Measurements from ENCODE around the gene MAP3K21. TPM values are rescaled to one million over a fixed set of nuclear protein-coding genes. Genes with fewer than 3 reads are reported as not detected.

MAP3K21 gene
- total and polyA plus RNA-seq, 8 donors: 4.8 to 58.5 (median 16.1) TPM

- TF ChIP-seq EP300 (IDR thresholded peaks at IDR 0.05) (no peak), CTCF (IDR thresholded peaks at IDR 0.05) (no peak), POLR2AphosphoS5 (IDR thresholded peaks at IDR 0.05) (no peak), POLR2A (IDR thresholded peaks at IDR 0.05) (no peak)
- intact Hi-C loops (cut with DNase I; ENCODE audit: low total_unique reads): no loop called here
- no peaks in the 10 kb centered on the region for H3K27me3 ChIP-seq
- WGBS, 5 donors: 82 to 88% (median 85%) methylated on average over 7 of the region's 7 CpGs
- peaks cover 0 to 10% (median 3%) of the 10 kb centered on the region in 4 donors for H3K9me3 ChIP-seq
- no peak overlapping the region for H3K4me3 ChIP-seq
- H3K36me3 ChIP-seq: peaks cover 0 to 49% (median 32%) of the 10 kb centered on the region in 4 donors
- DNase-seq: no peak
- no peak overlapping the region for H3K27ac ChIP-seq
- H3K4me1 ChIP-seq: no peaks in the 10 kb centered on the region
Observed at GRCh38 chr1:233379869-233380438, 52.4 kb downstream of the MAP3K21 start.

GRCh38 chr1:233381806-233382205 is 54.3 kb downstream of the MAP3K21 start:
- Histone ChIP-seq H3K36me3 (peaks cover 0 to 49% (median 32%) of the 10 kb centered on the region in 4 donors), H3K4me3 (no peak overlapping the region), H3K27ac (no peak overlapping the region), H3K4me1 (no peaks in the 10 kb centered on the region), H3K9me3 (peaks cover 0 to 10% (median 3%) of the 10 kb centered on the region in 4 donors), H3K27me3 (no peaks in the 10 kb centered on the region)
- 72 to 85% (median 78%) methylated on average over 2 of the region's 2 CpGs for WGBS, 5 donors
- intact Hi-C loops (cut with DNase I; ENCODE audit: low total_unique reads): no loop called here
- no peak for DNase-seq
- TF ChIP-seq EP300 (IDR thresholded peaks at IDR 0.05) (no peak), POLR2A (IDR thresholded peaks at IDR 0.05) (no peak), POLR2AphosphoS5 (IDR thresholded peaks at IDR 0.05) (no peak), CTCF (IDR thresholded peaks at IDR 0.05) (no peak)

- Histone ChIP-seq H3K4me1 (no peaks in the 10 kb centered on the region), H3K27ac (no peak overlapping the region), H3K27me3 (no peaks in the 10 kb centered on the region), H3K36me3 (peaks cover 0 to 37% (median 27%) of the 10 kb centered on the region in 4 donors), H3K4me3 (no peak overlapping the region), H3K9me3 (peaks cover 0 to 10% (median 3%) of the 10 kb centered on the region in 4 donors)
- WGBS, 5 donors: 63 to 95% (median 92%) methylated on average over 3 of the region's 3 CpGs
- TF ChIP-seq CTCF (IDR thresholded peaks at IDR 0.05) (no peak), POLR2AphosphoS5 (IDR thresholded peaks at IDR 0.05) (no peak), EP300 (IDR thresholded peaks at IDR 0.05) (no peak), POLR2A (IDR thresholded peaks at IDR 0.05) (no peak)
- no peak for DNase-seq
- intact Hi-C loops (cut with DNase I; ENCODE audit: low total_unique reads): no loop called here
Observed at GRCh38 chr1:233383984-233384383, 56.5 kb downstream of the MAP3K21 start.

- no peak for DNase-seq
- TF ChIP-seq CTCF (IDR thresholded peaks at IDR 0.05) (no peak), POLR2A (IDR thresholded peaks at IDR 0.05) (no peak), EP300 (IDR thresholded peaks at IDR 0.05) (no peak), POLR2AphosphoS5 (IDR thresholded peaks at IDR 0.05) (no peak)
- Histone ChIP-seq H3K9me3 (peaks cover 0 to 10% (median 3%) of the 10 kb centered on the region in 4 donors), H3K27me3 (no peaks in the 10 kb centered on the region), H3K4me1 (no peaks in the 10 kb centered on the region), H3K27ac (no peak overlapping the region), H3K36me3 (peaks cover 0 to 16% (median 14%) of the 10 kb centered on the region in 4 donors), H3K4me3 (no peak overlapping the region)
- 39 to 84% (median 71%) methylated on average over 2 of the region's 2 CpGs for WGBS, 5 donors
- intact Hi-C loops (cut with DNase I; ENCODE audit: low total_unique reads): no loop called here
Observed at GRCh38 chr1:233386336-233386735, 58.8 kb downstream of the MAP3K21 start.

Measured in stomach (tissue), 9 donors.